Stimulated activated CD8-positive, alpha-beta memory T cell treated with anti-CD3 and anti-CD28 coated beads, Interleukin-12 subunit alpha, Interleukin-12 subunit beta, amount 100 ng/mL, for 24 hours (primary cell): ENCODE results near the gene UGT8.

Experiments
- DNase-seq: peaks from one replicate; pipeline ENCODE4 v3.0.0-alpha.2; 2020; ENCODE audit errors: extremely low read depth

UGT8 gene

DNA sequence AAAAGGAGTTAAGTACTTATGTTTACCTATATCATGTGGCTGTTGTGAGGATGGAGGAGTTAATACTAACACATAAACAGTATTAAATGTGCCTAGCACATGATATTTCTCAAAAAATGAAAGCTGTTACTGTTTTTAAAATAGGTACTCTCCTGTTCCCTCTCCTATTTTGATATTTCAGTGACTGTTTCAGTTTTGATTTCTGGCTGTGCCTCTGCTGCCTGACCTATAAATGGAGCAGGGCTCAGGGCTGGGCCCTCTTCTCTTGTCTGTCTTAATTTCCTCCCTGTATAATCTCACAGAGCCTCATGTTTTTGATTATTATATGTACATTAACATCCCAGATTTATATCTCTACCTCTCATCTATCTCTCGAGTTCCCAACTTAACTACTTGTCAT lies 93.3 kb downstream of the UGT8 start:
- no peak for DNase-seq

DNA sequence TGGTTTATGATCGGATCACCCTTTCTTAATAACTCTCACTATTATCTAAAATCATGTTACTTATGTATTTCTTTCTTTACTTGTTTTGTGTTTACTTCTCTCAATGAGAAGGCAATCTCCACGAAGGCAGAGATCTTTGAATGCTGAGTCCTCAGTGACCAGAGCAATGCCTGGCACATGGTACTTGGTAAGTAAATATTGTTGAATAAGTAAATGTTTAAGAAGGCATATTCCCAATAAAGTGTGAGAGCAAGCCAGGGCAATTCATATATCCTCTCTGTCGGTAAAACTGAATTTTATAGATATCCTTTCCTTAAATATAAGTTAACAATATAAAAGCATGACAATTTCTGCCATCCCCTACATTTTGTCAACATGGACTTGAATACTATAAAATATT lies 94.4 kb downstream of the UGT8 start:
- DNase-seq, result no peak

DNA sequence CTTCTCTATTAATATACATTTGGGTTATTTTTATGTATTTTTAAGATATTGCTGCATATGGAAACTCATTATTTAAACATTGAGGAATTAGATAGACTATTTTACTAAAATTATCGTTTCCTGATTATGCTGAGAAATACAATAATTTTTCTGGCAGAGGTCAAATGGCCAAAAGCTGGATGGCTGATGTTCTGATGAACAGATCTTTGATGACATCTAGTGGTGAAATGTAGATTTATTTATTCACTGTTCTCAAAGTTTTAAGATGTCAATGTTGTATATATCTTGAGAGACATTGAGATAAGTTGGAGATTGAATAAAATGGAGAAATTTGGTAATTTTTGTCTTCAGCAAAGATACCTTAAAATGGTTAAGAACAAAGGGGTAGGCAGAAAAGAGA lies 96.2 kb downstream of the UGT8 start:
- no peak for DNase-seq

DNA sequence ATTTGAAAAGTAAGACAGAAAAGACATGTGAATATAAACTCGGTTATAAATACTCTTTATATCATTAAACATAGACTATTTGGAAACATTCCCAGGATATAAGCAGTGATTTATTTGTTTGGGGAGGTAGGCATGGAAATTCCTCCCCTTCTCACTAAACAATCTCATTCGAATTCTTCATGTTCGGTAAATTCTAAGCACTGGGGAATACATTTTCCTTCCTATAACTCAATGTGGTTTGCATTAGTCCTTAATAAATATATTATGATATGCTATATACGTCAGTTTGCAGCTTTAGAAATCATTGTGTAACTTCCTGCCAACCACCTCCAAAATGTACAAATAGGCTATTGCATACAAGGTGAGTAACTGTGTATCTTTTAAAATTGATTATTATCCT lies 99.6 kb downstream of the UGT8 start:
- no peak for DNase-seq

DNA sequence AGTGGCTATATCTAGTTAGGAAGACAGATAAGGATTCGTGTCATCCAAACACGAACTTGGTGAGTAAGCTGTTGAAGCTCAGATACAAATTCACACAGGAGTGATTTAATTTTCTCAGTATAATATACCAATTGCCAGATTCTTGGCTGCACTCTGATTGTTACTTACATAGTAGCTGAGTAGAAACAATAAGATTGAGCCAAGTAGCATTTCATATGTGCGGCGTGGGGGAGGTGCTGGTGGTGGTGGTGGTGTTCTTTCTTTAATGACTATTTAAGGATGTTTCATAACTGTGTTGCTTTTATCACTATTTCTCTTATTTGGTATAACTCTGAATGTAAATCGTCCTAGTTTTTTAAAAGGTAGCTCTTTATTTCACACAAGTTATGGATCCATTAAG lies 102.9 kb downstream of the UGT8 start:
- DNase-seq, result no peak

DNA sequence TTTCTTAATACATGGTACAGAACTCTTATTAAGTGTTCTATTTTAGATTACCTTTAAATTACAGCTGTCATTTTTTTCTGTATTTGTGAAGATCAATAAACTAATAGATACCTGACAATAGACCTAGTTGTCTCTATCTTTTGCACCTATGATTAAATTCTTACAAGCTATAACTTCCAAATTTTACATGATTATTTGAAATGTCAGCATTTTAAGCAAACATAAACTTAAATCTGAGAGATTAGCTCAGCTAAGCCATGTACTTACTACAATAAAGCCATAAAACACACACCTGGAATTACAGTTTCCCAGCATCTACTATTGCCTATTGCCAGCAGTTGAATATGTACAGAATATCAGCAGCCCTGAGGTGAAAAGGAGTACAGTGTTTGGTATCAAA lies 118.8 kb downstream of the UGT8 start:
- no peak for DNase-seq

DNA sequence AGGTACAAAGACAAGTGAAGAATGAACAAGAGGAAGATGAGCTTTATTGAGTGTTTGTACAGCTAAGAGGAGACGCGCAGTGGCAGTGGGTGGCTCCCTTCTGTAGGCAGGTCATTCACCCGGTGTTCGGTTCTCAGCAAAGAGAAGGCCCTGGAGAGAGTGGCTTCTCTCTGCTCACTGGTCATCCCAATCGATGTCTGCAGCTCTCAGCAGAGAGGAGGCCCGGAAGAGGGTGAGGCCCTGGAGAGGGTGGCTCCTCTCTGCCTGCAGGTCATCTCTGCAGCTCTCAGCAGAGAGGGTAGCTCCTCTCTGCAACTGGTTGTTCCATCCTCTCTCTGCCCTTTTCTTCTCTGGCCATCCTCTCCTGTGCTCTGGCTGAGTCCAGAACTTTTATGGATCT lies 126.5 kb downstream of the UGT8 start:
- DNase-seq, result no peak

DNA sequence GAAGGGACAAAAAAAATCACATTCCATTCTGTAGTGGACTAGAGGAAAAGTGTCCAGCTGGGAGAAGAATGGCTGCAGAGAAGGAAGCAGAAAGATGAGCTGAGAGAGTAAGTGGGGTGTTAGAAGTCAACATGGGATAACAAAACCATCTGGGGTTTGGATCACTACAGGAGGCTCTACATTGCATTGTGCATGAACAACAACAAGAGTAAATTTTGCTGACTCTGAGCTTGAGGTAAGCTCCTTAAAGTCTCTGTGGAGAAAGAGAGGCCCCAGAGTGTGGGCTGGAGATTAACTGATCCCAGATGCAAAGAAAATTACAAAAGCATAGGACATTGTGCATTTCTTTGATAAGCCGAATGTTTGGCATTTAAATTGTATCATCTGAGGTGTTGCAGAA lies 128.9 kb downstream of the UGT8 start:
- DNase-seq, result no peak
